Fibroblast of the aortic adventitia (primary cell): Measurements from ENCODE around the gene VAV2. TPM values are rescaled to one million over a fixed set of nuclear protein-coding genes. Genes with fewer than 3 reads are reported as not detected.

Source experiments
- DNase-seq: peaks from one replicate; pipeline ENCODE4 v3.0.0-alpha.2; 2010; ENCODE audit warnings: low read depth
- H3K4me3 ChIP-seq: 2 replicates; pipeline ENCODE4 v1.5.1; 2011; ENCODE audit warnings: low read depth, mild to moderate bottlenecking, control low read depth, low read length, moderate library complexity
- CTCF ChIP-seq: IDR thresholded peaks from 2 replicates; pipeline ENCODE4 v1.5.1; 2011; ENCODE audit warnings: mild to moderate bottlenecking, low read length, control low read depth, inconsistent platforms; ENCODE audit not compliant: insufficient read depth
- total RNA-seq: library from RNA; depleted of rRNA; stranded (reverse); fragments of >200 nt; gene quantifications from 2 replicates; pipeline ENCODE4 v1.2.3, GENCODE V29; 2012; ENCODE audit warnings: low replicate concordance

Gene VAV2
- total RNA-seq, 1 donor: 10.9 TPM

- no peak overlapping the region for H3K4me3 ChIP-seq
- TF ChIP-seq CTCF: no peak
- DNase-seq: no peak
Observed at GRCh38 chr9:133918111-133918813, 73.9 kb downstream of the VAV2 start.

GRCh38 chr9:133917375-133917774 lies 74.7 kb downstream of the VAV2 start:
- DNase-seq: no peak
- no peak for TF ChIP-seq CTCF
- no peak overlapping the region for H3K4me3 ChIP-seq

- no peak for DNase-seq
Observed at GRCh38 chr9:133916159-133916541, 76.0 kb downstream of the VAV2 start.

GRCh38 chr9:133915534-133916158 lies 76.5 kb downstream of the VAV2 start:
- H3K4me3 ChIP-seq: no peak overlapping the region
- DNase-seq: no peak
- TF ChIP-seq CTCF: no peak

More at GRCh38 chr9:133916159-133916541, 76.0 kb downstream of the VAV2 start:
- TF ChIP-seq CTCF: no peak
- no peak overlapping the region for H3K4me3 ChIP-seq

- TF ChIP-seq CTCF: no peak
- H3K4me3 ChIP-seq: no peak overlapping the region
- DNase-seq: no peak
Observed at GRCh38 chr9:133914442-133915342, 77.4 kb downstream of the VAV2 start.

GRCh38 chr9:133913571-133914369 lies 78.4 kb downstream of the VAV2 start:
- DNase-seq: no peak
- H3K4me3 ChIP-seq: no peak overlapping the region
- TF ChIP-seq CTCF: no peak
